ENCODE data around the gene EDIL3. TPM values are rescaled to one million over a fixed set of nuclear protein-coding genes. Genes with fewer than 3 reads are reported as not detected.

Gene EDIL3
- total and polyA plus RNA-seq, 2 donors (not counting 1 experiment from before 2014, with no cell fraction given) = 12.1 to 149 TPM

DNA sequence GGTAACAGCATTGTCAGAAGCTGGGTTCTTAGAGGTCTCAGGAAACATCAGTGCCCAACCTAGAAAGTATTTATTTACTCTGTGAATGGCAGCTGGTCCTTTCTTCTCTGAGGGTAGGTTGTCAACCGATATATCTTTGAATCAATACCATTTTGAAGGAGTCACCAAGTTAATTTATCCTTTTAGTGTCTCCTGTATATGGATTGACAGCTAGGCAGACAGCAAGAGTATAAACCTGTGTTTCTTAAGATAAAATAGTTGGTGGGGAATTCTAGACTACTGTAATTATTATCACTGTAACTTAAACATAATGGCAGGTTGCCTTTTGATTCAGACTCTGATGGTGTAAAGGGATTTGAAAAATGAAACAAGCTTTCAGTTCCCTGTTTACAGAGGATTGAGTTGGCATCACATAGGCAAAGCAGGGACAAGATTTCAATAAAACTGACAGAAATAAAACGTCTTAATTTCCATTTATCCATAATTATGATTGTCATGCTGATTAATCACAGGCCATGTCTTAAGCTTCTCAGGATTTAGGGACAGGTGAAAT lies 473.2 kb downstream of the EDIL3 start:
- Histone ChIP-seq H4K20me1 (ENCODE audit: control insufficient read depth, extremely low read depth, insufficient read depth, low read length) (no peaks in the 10 kb centered on the region), H3K4me3 (replicated peaks in 1 of 4; ENCODE audit: control extremely low read depth in 1 of 4, insufficient read depth in 1 of 4, low read depth in 3 of 4, low read length in 4 of 4) (no peak overlapping the region), H3K9me3 (ENCODE audit: control insufficient read depth, insufficient read depth, low read depth, low read length) (no peaks in the 10 kb centered on the region), H3K4me1 (ENCODE audit: control insufficient read depth, extremely low read depth, insufficient read depth, low read length) (no peaks in the 10 kb centered on the region), H3K36me3 (ENCODE audit: control insufficient read depth, insufficient read depth, low read length) (no peaks in the 10 kb centered on the region), H3K9ac (ENCODE audit: insufficient read depth, low read length) (no peak overlapping the region), H3K4me2 (ENCODE audit: extremely low read depth, insufficient read depth, low read length) (no peak overlapping the region), H3K79me2 (ENCODE audit: control insufficient read depth, insufficient read depth, low read length) (no peaks in the 10 kb centered on the region), H3K27me3 (ENCODE audit: control insufficient read depth, insufficient read depth, low read length) (no peaks in the 10 kb centered on the region), H2AFZ (ENCODE audit: low read length) (no peak overlapping the region), H3K27ac (ENCODE audit: insufficient read depth, low read length) (no peak overlapping the region)
- DNase-seq (ENCODE audit: low read depth in 2 of 2) = no peak
- TF ChIP-seq, protein P1, sequence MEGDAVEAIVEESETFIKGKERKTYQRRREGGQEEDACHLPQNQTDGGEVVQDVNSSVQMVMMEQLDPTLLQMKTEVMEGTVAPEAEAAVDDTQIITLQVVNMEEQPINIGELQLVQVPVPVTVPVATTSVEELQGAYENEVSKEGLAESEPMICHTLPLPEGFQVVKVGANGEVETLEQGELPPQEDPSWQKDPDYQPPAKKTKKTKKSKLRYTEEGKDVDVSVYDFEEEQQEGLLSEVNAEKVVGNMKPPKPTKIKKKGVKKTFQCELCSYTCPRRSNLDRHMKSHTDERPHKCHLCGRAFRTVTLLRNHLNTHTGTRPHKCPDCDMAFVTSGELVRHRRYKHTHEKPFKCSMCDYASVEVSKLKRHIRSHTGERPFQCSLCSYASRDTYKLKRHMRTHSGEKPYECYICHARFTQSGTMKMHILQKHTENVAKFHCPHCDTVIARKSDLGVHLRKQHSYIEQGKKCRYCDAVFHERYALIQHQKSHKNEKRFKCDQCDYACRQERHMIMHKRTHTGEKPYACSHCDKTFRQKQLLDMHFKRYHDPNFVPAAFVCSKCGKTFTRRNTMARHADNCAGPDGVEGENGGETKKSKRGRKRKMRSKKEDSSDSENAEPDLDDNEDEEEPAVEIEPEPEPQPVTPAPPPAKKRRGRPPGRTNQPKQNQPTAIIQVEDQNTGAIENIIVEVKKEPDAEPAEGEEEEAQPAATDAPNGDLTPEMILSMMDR (conservative IDR thresholded peaks at IDR 0.05 in 1 of 2, IDR thresholded peaks at IDR 0.05 in 1 of 2; ENCODE audit: low read depth in 1 of 2, low read length in 2 of 2) = no peak

DNA sequence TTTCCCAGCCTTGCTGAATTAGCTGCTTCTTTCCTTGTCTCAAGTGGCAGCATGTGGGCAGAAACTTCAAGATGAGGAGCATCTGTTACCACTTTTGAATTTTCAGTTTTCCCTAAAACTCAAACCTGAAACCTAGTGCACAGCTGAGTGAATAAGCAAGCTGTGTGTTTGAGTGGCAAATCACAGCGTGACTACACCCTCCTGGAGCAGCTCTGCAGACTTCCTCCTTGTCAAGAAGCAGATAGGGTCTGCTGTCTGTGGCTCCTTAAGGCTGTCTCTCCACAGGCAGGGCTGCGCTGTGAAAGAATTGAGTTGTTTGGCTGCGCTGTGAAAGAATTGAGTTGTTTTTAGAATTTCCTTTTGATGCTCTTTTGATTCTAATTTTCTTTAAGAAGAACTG lies 484.4 kb downstream of the EDIL3 start:
- Histone ChIP-seq H3K9ac (ENCODE audit: insufficient read depth, low read length) (no peak overlapping the region), H2AFZ (ENCODE audit: low read length) (no peak overlapping the region), H3K9me3 (ENCODE audit: control insufficient read depth, insufficient read depth, low read depth, low read length) (no peaks in the 10 kb centered on the region), H3K4me2 (ENCODE audit: extremely low read depth, insufficient read depth, low read length) (no peak overlapping the region), H3K27ac (ENCODE audit: insufficient read depth, low read length) (no peak overlapping the region), H3K27me3 (ENCODE audit: control insufficient read depth, insufficient read depth, low read length) (no peaks in the 10 kb centered on the region), H3K4me3 (replicated peaks in 1 of 4; ENCODE audit: control extremely low read depth in 1 of 4, insufficient read depth in 1 of 4, low read depth in 3 of 4, low read length in 4 of 4) (no peak overlapping the region), H3K4me1 (ENCODE audit: control insufficient read depth, extremely low read depth, insufficient read depth, low read length) (no peaks in the 10 kb centered on the region), H3K36me3 (ENCODE audit: control insufficient read depth, insufficient read depth, low read length) (no peaks in the 10 kb centered on the region), H3K79me2 (ENCODE audit: control insufficient read depth, insufficient read depth, low read length) (no peaks in the 10 kb centered on the region), H4K20me1 (ENCODE audit: control insufficient read depth, extremely low read depth, insufficient read depth, low read length) (no peaks in the 10 kb centered on the region)
- DNase-seq (ENCODE audit: low read depth in 2 of 2) = peak in 1 of 2 donors; percentile 29
- TF ChIP-seq, protein P1 (conservative IDR thresholded peaks at IDR 0.05 in 1 of 2, IDR thresholded peaks at IDR 0.05 in 1 of 2; ENCODE audit: low read depth in 1 of 2, low read length in 2 of 2) = no peak
- no peak for TF ChIP-seq EZH2 (IDR thresholded peaks at IDR 0.05; ENCODE audit: low read length, missing control alignments)

DNA sequence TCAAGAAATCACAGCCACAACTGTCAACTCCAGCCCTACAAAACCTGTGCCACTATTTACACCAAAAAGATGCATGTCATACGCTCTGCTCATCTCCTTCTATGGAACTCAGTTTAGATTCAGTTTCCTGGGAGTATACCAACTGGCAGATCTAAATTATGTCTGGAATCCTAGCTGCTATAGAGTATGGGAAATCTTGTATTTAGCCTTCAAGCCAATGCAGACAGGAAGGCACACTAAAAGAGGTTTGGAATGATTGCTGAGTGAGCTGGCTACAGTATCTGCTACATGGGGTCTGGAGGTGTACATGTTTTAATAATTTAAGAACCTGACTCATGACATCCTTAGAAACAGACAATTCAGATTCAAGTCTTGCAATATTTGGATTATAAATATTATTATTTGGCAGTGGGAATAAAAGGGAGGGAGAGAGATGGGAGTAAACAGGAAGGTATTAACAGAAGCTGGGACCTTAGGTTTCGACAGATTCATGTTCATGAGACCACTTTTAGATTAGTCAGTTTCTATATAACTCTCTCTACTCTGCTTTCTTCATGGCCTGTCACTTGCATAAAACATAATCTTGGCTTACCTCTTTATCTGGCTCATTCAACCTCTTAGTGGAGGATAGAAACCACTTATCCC lies 485.2 kb downstream of the EDIL3 start:
- Histone ChIP-seq H3K4me1 (ENCODE audit: control insufficient read depth, extremely low read depth, insufficient read depth, low read length) (no peaks in the 10 kb centered on the region), H3K4me2 (ENCODE audit: extremely low read depth, insufficient read depth, low read length) (no peak overlapping the region), H3K27ac (ENCODE audit: insufficient read depth, low read length) (no peak overlapping the region), H3K79me2 (ENCODE audit: control insufficient read depth, insufficient read depth, low read length) (no peaks in the 10 kb centered on the region), H3K9me3 (ENCODE audit: control insufficient read depth, insufficient read depth, low read depth, low read length) (no peaks in the 10 kb centered on the region), H4K20me1 (ENCODE audit: control insufficient read depth, extremely low read depth, insufficient read depth, low read length) (no peaks in the 10 kb centered on the region), H3K36me3 (ENCODE audit: control insufficient read depth, insufficient read depth, low read length) (no peaks in the 10 kb centered on the region), H3K27me3 (ENCODE audit: control insufficient read depth, insufficient read depth, low read length) (no peaks in the 10 kb centered on the region), H3K9ac (ENCODE audit: insufficient read depth, low read length) (no peak overlapping the region), H3K4me3 (replicated peaks in 1 of 4; ENCODE audit: control extremely low read depth in 1 of 4, insufficient read depth in 1 of 4, low read depth in 3 of 4, low read length in 4 of 4) (no peak overlapping the region), H2AFZ (ENCODE audit: low read length) (no peak overlapping the region)
- TF ChIP-seq, protein P1 (conservative IDR thresholded peaks at IDR 0.05 in 1 of 2, IDR thresholded peaks at IDR 0.05 in 1 of 2; ENCODE audit: low read depth in 1 of 2, low read length in 2 of 2) = no peak
- no peak for TF ChIP-seq EZH2 (IDR thresholded peaks at IDR 0.05; ENCODE audit: low read length, missing control alignments)
- DNase-seq (ENCODE audit: low read depth in 2 of 2) = peak in 1 of 2 donors; percentile 79

All from fibroblast of lung (primary cell).